22Rv1 (cell line): ENCODE data around the gene APEH.

Experiments
- ZFX ChIP-seq: fragments of 450-650 bp; IDR thresholded peaks from 2 replicates; pipeline ENCODE4 v1.6.1; 2017; ENCODE audit warnings: antibody characterized with exemption, borderline replicate concordance
- TF ChIP-seq, protein P1 (sequence below): fragments of 450-650 bp; IDR thresholded peaks from 2 replicates; pipeline ENCODE4 v1.5.1; 2017; ENCODE audit warnings: mild to moderate bottlenecking

- TF ChIP-seq, protein P1, sequence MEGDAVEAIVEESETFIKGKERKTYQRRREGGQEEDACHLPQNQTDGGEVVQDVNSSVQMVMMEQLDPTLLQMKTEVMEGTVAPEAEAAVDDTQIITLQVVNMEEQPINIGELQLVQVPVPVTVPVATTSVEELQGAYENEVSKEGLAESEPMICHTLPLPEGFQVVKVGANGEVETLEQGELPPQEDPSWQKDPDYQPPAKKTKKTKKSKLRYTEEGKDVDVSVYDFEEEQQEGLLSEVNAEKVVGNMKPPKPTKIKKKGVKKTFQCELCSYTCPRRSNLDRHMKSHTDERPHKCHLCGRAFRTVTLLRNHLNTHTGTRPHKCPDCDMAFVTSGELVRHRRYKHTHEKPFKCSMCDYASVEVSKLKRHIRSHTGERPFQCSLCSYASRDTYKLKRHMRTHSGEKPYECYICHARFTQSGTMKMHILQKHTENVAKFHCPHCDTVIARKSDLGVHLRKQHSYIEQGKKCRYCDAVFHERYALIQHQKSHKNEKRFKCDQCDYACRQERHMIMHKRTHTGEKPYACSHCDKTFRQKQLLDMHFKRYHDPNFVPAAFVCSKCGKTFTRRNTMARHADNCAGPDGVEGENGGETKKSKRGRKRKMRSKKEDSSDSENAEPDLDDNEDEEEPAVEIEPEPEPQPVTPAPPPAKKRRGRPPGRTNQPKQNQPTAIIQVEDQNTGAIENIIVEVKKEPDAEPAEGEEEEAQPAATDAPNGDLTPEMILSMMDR, result no peak
- no peak for TF ChIP-seq ZFX
Observed at GRCh38 chr3:49668861-49669260, 5.3 kb upstream of the APEH start.
